NCI-H1930 (cell line): ENCODE data around the gene TRPV2.

Experiments
- DNase-seq, 2 experiments: peaks; one replicate each; lab custom pipeline; 2025; lab: John Stamatoyannopoulos, UW

Gene TRPV2

GRCh38 chr17:16406742-16407674, 8.4 kb upstream of the TRPV2 start:
- DNase-seq = peak; percentile 38 to 55

DNA sequence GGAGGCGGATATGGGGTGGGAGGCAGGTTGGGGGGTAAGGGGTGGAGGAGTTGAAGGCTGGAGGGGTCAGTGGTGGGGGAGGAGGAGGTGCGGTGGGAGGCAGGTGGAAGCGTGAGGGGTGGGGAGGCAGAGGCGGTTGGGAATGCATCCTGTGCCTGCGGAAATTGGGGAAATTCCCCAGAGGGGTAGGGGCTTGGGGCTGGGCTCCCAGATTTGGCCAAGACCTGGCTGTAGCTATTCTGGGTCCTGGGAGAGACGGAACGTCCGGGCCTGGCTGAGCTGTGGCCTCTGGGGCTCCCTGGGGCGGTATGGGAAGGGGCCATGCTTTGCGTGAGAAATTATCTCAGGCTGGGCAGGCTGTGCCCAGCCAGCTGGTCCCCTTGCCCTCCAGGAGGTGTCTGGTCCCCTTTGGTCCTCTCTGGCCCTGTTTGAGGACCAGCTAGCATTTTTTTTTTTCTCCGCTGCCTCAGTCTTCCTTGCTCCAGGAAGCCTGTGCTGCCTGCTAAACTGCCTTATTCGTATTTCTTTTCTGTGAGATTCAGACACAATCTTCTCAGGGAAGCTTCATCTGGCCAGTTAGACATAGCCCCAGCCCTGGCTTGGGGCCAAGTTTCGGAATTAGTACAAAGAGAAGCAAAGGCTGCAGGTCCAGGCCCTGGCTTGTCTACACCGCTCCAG, 7.3 kb upstream of the TRPV2 start:
- DNase-seq = no peak

DNA sequence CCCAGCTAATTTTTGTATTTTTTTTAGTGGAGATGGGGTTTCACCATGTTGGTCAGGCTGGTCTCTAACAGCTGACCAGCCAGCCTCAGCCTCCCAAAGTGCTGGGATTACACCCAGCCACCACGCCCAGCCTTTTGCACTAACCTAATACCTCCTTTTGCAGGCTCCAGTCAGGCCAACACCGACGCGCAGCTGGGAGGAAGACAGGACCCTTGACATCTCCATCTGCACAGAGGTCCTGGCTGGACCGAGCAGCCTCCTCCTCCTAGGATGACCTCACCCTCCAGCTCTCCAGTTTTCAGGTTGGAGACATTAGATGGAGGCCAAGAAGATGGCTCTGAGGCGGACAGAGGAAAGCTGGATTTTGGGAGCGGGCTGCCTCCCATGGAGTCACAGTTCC, 2.0 kb downstream of the TRPV2 start:
- DNase-seq = no peak

- no peak for DNase-seq
These were observed 2.7 kb downstream of the TRPV2 start for GRCh38 chr17:16417896-16418684.

DNA sequence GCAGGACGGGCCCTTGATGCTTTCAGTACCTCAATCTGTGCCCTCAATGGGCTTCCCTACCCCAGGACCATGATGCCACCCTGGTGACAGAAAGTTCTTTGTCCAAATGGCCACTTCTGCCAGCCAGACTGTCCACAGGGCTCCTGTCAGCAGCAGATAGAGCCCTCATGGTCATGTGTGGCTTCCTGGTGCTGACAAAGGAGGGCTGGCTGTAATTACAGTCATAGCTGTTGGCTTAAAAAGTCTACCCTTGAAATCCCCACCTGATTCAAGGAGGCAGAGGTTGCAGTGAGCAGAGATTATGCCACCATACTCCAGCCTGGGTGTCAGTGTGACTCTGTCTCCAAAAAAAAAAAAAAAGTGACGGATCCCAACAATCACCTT, 3.3 kb downstream of the TRPV2 start:
- no peak for DNase-seq

DNA sequence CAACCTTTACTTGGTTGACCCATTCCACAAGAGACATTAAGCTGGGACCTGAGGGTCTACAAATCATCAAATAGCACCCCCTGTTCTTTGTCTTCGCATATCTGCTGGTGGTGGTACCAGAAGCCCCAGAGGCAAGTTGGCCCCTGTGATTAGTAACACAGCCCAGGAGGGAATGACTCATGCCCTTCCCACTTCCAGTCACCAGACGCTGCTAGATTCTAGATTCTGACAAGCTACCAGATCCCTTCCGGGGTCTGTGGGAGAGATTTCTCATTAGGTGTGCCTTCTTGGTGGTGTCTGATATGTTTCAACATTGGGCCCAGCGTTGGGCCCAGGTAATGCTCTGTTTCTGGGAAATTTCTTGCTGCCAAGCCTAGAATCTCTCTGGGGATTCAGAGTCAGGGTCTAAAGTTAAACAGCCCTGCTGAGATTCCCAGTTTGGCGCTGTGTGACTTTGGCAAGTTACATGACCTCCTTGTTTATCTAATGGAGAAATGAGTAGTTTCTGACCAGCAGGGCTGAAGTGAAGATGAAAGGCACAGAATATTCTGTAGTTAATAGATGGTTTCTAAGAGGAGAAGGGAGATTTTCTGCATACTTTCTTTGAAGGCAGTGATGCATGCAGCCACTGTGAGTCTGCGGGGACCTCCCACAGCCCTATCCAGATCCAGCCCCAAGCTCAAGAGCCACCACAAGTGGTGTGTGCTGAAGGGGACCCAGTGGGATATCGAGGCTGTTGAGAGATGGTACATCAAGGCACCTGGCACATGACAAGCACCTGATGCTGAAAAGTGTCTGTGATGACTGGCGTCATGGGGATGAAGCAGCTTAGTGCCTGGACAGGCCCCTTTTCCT, 3.9 kb downstream of the TRPV2 start:
- no peak for DNase-seq

- no peak for DNase-seq
These were observed 4.5 kb downstream of the TRPV2 start for GRCh38 chr17:16419929-16420271.

GRCh38 chr17:16422416-16422815, 7.0 kb downstream of the TRPV2 start:
- DNase-seq = no peak

GRCh38 chr17:16423226-16423872, 8.0 kb downstream of the TRPV2 start:
- no peak for DNase-seq

DNA sequence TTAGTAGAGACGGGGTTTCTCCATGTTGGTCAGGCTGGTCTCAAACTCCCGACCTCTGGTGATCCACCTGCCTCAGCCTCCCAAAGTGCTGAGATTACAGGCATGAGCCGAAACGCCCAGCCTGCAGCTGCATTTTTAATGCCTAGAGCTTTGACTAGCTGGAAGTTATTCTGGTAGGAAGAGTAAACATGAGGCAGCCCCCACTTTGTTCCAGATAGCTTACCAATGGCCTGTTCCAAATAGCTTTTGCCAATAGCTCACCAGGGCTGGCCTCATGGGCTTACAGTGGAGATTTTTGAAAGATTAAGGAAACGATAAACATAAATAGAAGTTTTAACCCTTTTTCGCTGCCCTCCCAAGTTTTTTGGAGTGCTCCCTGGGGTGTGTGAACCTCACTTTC, 9.8 kb downstream of the TRPV2 start:
- no peak for DNase-seq

GRCh38 chr17:16425698-16426659, 10.6 kb downstream of the TRPV2 start:
- no peak for DNase-seq

DNA sequence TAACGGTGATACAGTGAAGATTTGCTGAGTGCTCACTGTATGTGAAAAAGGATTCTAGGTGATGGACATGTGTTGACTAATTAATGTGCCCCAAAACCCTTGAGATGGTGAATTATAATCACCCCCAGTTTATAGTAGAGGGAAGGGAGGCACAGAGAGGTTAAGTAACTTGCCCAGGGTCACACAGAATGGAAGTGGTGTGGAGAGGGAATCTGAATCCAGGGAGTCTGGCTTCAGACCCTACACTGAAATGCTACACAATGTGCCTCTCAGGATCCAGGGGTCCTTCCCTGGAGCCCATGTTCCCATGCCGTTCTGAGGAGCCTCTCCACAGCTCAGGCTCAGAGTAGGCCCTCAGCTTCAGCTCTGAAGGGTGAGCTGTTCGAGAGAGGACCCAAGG, 11.6 kb downstream of the TRPV2 start:
- DNase-seq = no peak

GRCh38 chr17:16428098-16428882, 12.9 kb downstream of the TRPV2 start:
- peak; percentile 16 to 24 for DNase-seq

DNA sequence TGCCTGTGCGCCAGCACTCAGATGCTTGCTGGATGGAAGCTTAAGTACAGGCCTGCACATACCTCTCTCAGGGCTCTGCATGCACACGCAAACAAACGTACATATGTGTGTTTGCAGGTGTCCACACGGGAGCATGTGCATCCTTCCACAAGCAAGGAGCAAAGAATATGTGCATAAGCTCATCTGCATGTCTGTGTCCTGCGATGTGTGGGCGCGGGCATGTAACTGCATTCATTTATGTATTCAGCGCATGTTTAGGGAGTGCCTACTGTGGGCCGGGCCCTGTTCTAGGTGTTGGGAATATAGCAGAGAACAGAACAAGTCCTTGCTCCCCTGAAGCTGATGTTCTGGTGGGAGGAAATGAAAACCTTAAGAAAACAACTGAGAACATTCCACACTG, 13.7 kb downstream of the TRPV2 start:
- DNase-seq = no peak

GRCh38 chr17:16430650-16431049, 15.3 kb downstream of the TRPV2 start:
- DNase-seq = no peak

GRCh38 chr17:16432017-16432416, 16.6 kb downstream of the TRPV2 start:
- no peak for DNase-seq

DNA sequence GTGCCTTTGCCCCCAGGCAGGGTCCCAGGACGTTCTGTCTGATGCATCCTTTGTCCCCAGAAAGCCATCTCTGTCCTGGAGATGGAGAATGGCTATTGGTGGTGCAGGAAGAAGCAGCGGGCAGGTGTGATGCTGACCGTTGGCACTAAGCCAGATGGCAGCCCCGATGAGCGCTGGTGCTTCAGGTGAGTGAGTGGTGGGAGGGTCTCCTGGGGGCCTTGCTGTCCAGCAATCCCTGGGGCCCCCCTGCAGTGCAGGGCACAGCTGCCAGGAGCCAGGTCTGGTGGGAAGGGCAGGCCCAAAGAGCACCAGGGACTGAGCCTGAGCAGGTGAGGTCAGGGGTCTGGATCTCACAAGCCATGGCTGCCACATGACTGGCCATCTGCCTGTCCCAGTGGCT, 18.1 kb downstream of the TRPV2 start:
- no peak for DNase-seq

DNA sequence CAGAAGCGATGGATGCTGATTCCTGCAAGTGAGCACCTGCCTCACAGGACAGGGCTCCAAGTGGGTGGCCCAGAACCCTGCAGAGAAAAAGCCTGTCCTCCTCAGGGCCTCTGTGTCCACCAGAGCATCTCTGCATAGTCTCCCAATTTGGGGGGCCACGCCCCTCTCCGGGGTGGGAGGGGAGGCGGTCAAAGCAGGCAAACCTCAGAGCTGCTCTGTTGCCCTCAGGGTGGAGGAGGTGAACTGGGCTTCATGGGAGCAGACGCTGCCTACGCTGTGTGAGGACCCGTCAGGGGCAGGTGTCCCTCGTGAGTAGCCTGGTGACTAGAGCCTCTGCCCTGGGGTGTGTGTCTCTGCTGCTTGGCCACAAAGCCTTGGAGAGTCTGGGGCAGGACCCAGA, 19.3 kb downstream of the TRPV2 start:
- DNase-seq = no peak
